Panc1 (cell line): ENCODE measurements around the gene FAM151A.

Source experiments
- POLR2AphosphoS5 ChIP-seq: IDR thresholded peaks from 2 replicates; pipeline ENCODE4 v1.6.1; 2012; ENCODE audit warnings: mild to moderate bottlenecking, low read depth, low read length, moderate library complexity
- REST ChIP-seq, 2 experiments: IDR thresholded peaks; 2 replicates each; pipeline ENCODE4 v1.6.1; 2011 to 2012; ENCODE audit warnings: low read depth in 2 of 2, control low read depth in 1 of 2, low read length in 1 of 2, mild to moderate bottlenecking in 1 of 2, moderate library complexity in 1 of 2; ENCODE audit not compliant: insufficient read depth in 1 of 2
- SIN3A ChIP-seq: IDR thresholded peaks from 2 replicates; pipeline ENCODE4 v1.6.1; 2012; ENCODE audit warnings: low read depth, mild to moderate bottlenecking, low read length, moderate library complexity, borderline replicate concordance; ENCODE audit not compliant: insufficient read depth
- TCF7L2 ChIP-seq: IDR thresholded peaks from 2 replicates; pipeline ENCODE4 v1.6.1; 2011; ENCODE audit warnings: mild to moderate bottlenecking, low read depth, low read length, inconsistent platforms
- TF ChIP-seq, protein P1 (sequence below): fragments of 450-650 bp; IDR thresholded peaks from 2 replicates; pipeline ENCODE4 v1.5.1; 2017; ENCODE audit warnings: mild to moderate bottlenecking

- TF ChIP-seq REST (IDR thresholded peaks at IDR 0.05; ENCODE audit: insufficient read depth in 1 of 2, low read depth in 2 of 2, low read length in 1 of 2) (no peak), POLR2AphosphoS5 (no peak), TCF7L2 (no peak), SIN3A (no peak)
- TF ChIP-seq, protein P1, sequence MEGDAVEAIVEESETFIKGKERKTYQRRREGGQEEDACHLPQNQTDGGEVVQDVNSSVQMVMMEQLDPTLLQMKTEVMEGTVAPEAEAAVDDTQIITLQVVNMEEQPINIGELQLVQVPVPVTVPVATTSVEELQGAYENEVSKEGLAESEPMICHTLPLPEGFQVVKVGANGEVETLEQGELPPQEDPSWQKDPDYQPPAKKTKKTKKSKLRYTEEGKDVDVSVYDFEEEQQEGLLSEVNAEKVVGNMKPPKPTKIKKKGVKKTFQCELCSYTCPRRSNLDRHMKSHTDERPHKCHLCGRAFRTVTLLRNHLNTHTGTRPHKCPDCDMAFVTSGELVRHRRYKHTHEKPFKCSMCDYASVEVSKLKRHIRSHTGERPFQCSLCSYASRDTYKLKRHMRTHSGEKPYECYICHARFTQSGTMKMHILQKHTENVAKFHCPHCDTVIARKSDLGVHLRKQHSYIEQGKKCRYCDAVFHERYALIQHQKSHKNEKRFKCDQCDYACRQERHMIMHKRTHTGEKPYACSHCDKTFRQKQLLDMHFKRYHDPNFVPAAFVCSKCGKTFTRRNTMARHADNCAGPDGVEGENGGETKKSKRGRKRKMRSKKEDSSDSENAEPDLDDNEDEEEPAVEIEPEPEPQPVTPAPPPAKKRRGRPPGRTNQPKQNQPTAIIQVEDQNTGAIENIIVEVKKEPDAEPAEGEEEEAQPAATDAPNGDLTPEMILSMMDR = no peak
Measured at GRCh38 chr1:54645806-54646676, 22.7 kb upstream of the FAM151A start.
